ENCODE results near the gene BRK1. TPM values are rescaled to one million over a fixed set of nuclear protein-coding genes. Genes with fewer than 3 reads are reported as not detected.

Gene BRK1
- total and polyA plus RNA-seq, 9 of the 15 experiments (the other 6 are each of a cell fraction or from before 2014, with no cell fraction given), result 105 to 634 (median 250) TPM

DNA sequence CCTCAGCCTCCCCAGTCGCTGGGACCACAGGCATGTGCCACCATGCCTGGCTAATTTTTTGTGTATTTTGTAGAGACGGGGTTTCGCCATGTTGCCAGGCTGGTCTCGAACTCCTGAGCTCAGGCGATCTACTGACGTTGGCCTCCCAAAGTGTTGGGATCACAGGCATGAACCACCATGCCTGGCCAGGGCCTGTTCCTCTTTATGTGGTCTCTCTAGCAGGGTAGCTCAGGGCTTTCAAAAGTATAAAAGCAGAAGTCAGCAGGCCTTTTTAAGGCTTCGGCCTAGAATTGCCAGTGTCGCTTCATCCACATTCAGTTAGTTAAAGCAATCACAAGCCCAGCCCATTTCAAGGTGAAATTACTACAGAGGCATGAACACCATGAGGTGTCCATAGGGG, 33.8 kb downstream of the BRK1 start:
- Histone ChIP-seq H3K4me1 (replicated peaks in 1 of 2; ENCODE audit: control insufficient read depth in 2 of 2, insufficient read depth in 2 of 2, low read length in 2 of 2) (peaks cover 2 to 3% of the 10 kb centered on the region in 2 experiments; a peak in 4 of 5 replicates), H3K9me3 (replicated peaks; ENCODE audit: control insufficient read depth, insufficient read depth, low read depth, low read length) (no peaks in the 10 kb centered on the region), H3K9me1 (ENCODE audit: control insufficient read depth, insufficient read depth, low read length) (no peaks in the 10 kb centered on the region), H3K4me2 (ENCODE audit: insufficient read depth, low read length) (no peak overlapping the region), H3K36me3 (ENCODE audit: control insufficient read depth, insufficient read depth, low read length) (peaks cover 83% of the 10 kb centered on the region), H3K79me2 (ENCODE audit: control insufficient read depth, insufficient read depth, low read length) (peaks cover 33% of the 10 kb centered on the region), H3K27me3 (ENCODE audit: control insufficient read depth in 2 of 2, insufficient read depth in 2 of 2, low read length in 2 of 2) (no peaks in the 10 kb centered on the region), H2AFZ (ENCODE audit: low read depth, low read length) (no peak overlapping the region), H3K27ac (ENCODE audit: extremely low read depth, low read depth, low read length) (no peak overlapping the region), H3K4me3 (no peak overlapping the region), H3K9ac (ENCODE audit: insufficient read depth in 1 of 2, low read depth in 2 of 2, low read length in 2 of 2) (no peak overlapping the region; a peak in 1 of 4 replicates), H4K20me1 (replicated peaks; ENCODE audit: control insufficient read depth, insufficient read depth, low read length) (no peaks in the 10 kb centered on the region; the same call in 1 of the 2 replicates)
- no peak for TF ChIP-seq CBX5 (IDR thresholded peaks at IDR 0.05; ENCODE audit: borderline replicate concordance, low read depth)
- no peak for TF ChIP-seq BRD9 (IDR thresholded peaks at IDR 0.05; ENCODE audit: low read depth, partially characterized antibody)
- TF ChIP-seq, protein P1, sequence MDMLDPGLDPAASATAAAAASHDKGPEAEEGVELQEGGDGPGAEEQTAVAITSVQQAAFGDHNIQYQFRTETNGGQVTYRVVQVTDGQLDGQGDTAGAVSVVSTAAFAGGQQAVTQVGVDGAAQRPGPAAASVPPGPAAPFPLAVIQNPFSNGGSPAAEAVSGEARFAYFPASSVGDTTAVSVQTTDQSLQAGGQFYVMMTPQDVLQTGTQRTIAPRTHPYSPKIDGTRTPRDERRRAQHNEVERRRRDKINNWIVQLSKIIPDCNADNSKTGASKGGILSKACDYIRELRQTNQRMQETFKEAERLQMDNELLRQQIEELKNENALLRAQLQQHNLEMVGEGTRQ (CRISPR knock-in tag; IDR thresholded peaks at IDR 0.05), result no peak
- no peak for TF ChIP-seq ZBTB8A (IDR thresholded peaks at IDR 0.05; ENCODE audit: partially characterized antibody)
- DNase-seq (ENCODE audit: extremely low read depth in 1 of 4, low spot score in 3 of 4) (no peak), FAIRE-seq (no peak), ATAC-seq (no peak)
- no TSS peak for BruUV-seq (replicated peaks)
- intact Hi-C loops (cut with micrococcal nuclease) (no loop called here), in situ Hi-C loops (cut with MboI) (no loop called here)
- 96% methylated on average over 8 of the region's 8 CpGs for WGBS (ENCODE audit: insufficient coverage, low coverage, missing lambda C conversion rate)
- CTCF ChIA-PET (ENCODE audit: low intra/inter-chr PET ratio), result no interaction called here
- POLR2A ChIA-PET, result interaction anchor here (0.7 to 0.9 kb wide), 2 partner anchors 15 to 22 kb away, joined by 3 to 4 read pairs; no protein-coding TSS in a partner anchor

DNA sequence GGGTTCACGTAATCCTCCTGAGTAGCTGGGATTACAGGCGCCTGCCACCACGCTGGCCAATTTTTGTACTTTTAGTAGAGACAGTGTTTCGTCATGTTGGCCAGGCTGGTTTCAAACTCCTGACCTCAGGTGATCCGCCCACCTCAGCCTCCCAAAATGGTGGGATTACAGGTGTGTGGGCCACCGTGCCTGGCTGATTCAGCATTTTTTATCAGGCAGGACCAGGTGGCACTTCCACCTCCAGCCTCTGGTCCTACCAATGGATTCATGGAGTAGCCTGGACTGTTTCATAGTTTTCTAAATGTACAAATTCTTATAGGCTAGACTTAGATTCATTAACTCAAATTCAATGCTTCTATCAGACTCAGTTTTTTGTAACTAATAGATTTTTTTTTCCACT, 35.5 kb downstream of the BRK1 start:
- Histone ChIP-seq H3K9ac (ENCODE audit: insufficient read depth in 1 of 2, low read depth in 2 of 2, low read length in 2 of 2) (no peak overlapping the region), H2AFZ (ENCODE audit: low read depth, low read length) (no peak overlapping the region), H3K36me3 (ENCODE audit: control insufficient read depth, insufficient read depth, low read length) (peaks cover 70% of the 10 kb centered on the region), H3K4me1 (replicated peaks in 1 of 2; ENCODE audit: control insufficient read depth in 2 of 2, insufficient read depth in 2 of 2, low read length in 2 of 2) (no peaks in the 10 kb centered on the region; a peak in 1 of 5 replicates), H4K20me1 (replicated peaks; ENCODE audit: control insufficient read depth, insufficient read depth, low read length) (no peaks in the 10 kb centered on the region; the same call in 1 of the 2 replicates), H3K79me2 (ENCODE audit: control insufficient read depth, insufficient read depth, low read length) (peaks cover 15% of the 10 kb centered on the region), H3K4me3 (no peak overlapping the region), H3K9me3 (replicated peaks; ENCODE audit: control insufficient read depth, insufficient read depth, low read depth, low read length) (no peaks in the 10 kb centered on the region), H3K27ac (ENCODE audit: extremely low read depth, low read depth, low read length) (no peak overlapping the region), H3K27me3 (ENCODE audit: control insufficient read depth in 2 of 2, insufficient read depth in 2 of 2, low read length in 2 of 2) (no peaks in the 10 kb centered on the region), H3K4me2 (ENCODE audit: insufficient read depth, low read length) (no peak overlapping the region), H3K9me1 (ENCODE audit: control insufficient read depth, insufficient read depth, low read length) (no peaks in the 10 kb centered on the region)
- WGBS (ENCODE audit: insufficient coverage, low coverage, missing lambda C conversion rate), result 67% methylated on average over 6 of the region's 6 CpGs
- DNase-seq (ENCODE audit: extremely low read depth in 1 of 4, low spot score in 3 of 4) (peak in 1 of 4 experiments; percentile 23), ATAC-seq (no peak), FAIRE-seq (no peak)
- no TSS peak for BruUV-seq (replicated peaks)
- ChIA-PET POLR2A (interaction anchor here (0.6 to 1.9 kb wide), 5 partner anchors 9 to 217 kb away, joined by 3 to 9 read pairs (median 4); partner anchors contain the start of genes CRELD1 and VHL), CTCF (ENCODE audit: low intra/inter-chr PET ratio) (interaction anchor here (0.6 kb wide), 1 partner anchor 115 kb away, joined by 3 read pairs; no protein-coding TSS in a partner anchor)
- in situ Hi-C loops (cut with MboI) (no loop called here), intact Hi-C loops (cut with micrococcal nuclease) (no loop called here)
- peak; percentile 84 for TF ChIP-seq C11orf30 (IDR thresholded peaks at IDR 0.05; ENCODE audit: low read depth)
- TF ChIP-seq NFE2 (IDR thresholded peaks at IDR 0.05; ENCODE audit: low read depth), result peak; percentile 23; the same call in 1 of the 2 replicates
- peak; percentile 48; the same call in 1 of the 2 replicates for TF ChIP-seq MAFG (tag; conservative IDR thresholded peaks at IDR 0.05)
- TF ChIP-seq ZNF316 (IDR thresholded peaks at IDR 0.05), result peak; percentile 79
- peak; percentile 15; the same call in 1 of the 2 replicates for TF ChIP-seq MAFF (IDR thresholded peaks at IDR 0.05; ENCODE audit: low read length)
- no peak for TF ChIP-seq ZNF263 (CRISPR knock-in tag; IDR thresholded peaks at IDR 0.05; ENCODE audit: borderline replicate concordance)
- TF ChIP-seq MTA1 (IDR thresholded peaks at IDR 0.05; ENCODE audit: borderline replicate concordance), result no peak

Data from K562 (cell line).